ENCODE measurements around the gene FOXL2.

FOXL2 gene

GRCh38 chr3:138948371-138949001 is 1.5 kb upstream of the FOXL2 start:
- Histone ChIP-seq H3F3A (ENCODE audit: insufficient read depth, low read length) (no peaks in the 10 kb centered on the region), H3K9me3 (ENCODE audit: low read length) (no peaks in the 10 kb centered on the region), H2AFZ (ENCODE audit: low read length) (no peak overlapping the region), H3K4me3 (ENCODE audit: low read depth, low read length, poor library complexity, severe bottlenecking) (no peak overlapping the region), H3K4me2 (ENCODE audit: low read length) (no peak overlapping the region), H3K27me3 (ENCODE audit: insufficient read depth, low read length) (no peaks in the 10 kb centered on the region; the same call in 1 of the 2 replicates), H3K27ac (ENCODE audit: low read depth, low read length, poor library complexity, severe bottlenecking) (no peak overlapping the region), H3K9me2 (ENCODE audit: low read depth, low read length) (no peaks in the 10 kb centered on the region), H4K20me1 (ENCODE audit: insufficient read depth, low read length) (no peaks in the 10 kb centered on the region), H3K36me3 (ENCODE audit: insufficient read depth, low read length) (no peaks in the 10 kb centered on the region), H3K4me1 (ENCODE audit: insufficient read depth, low read length, severe bottlenecking) (no peaks in the 10 kb centered on the region), H3K9ac (ENCODE audit: low read length) (no peak overlapping the region), H3K79me2 (ENCODE audit: insufficient read depth, low read length) (no peaks in the 10 kb centered on the region)
- TF ChIP-seq EZH2 (IDR thresholded peaks at IDR 0.05; ENCODE audit: borderline replicate concordance, low read length) = no peak
- TF ChIP-seq, protein P1, sequence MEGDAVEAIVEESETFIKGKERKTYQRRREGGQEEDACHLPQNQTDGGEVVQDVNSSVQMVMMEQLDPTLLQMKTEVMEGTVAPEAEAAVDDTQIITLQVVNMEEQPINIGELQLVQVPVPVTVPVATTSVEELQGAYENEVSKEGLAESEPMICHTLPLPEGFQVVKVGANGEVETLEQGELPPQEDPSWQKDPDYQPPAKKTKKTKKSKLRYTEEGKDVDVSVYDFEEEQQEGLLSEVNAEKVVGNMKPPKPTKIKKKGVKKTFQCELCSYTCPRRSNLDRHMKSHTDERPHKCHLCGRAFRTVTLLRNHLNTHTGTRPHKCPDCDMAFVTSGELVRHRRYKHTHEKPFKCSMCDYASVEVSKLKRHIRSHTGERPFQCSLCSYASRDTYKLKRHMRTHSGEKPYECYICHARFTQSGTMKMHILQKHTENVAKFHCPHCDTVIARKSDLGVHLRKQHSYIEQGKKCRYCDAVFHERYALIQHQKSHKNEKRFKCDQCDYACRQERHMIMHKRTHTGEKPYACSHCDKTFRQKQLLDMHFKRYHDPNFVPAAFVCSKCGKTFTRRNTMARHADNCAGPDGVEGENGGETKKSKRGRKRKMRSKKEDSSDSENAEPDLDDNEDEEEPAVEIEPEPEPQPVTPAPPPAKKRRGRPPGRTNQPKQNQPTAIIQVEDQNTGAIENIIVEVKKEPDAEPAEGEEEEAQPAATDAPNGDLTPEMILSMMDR (IDR thresholded peaks at IDR 0.05; ENCODE audit: low read length) = no peak

- no peak overlapping the region for H3K9ac ChIP-seq (ENCODE audit: low read length)
- peaks cover 1% of the 10 kb centered on the region; the same call in 1 of the 2 replicates for H3K27me3 ChIP-seq (ENCODE audit: insufficient read depth, low read length)
- no peak overlapping the region for H3K4me2 ChIP-seq (ENCODE audit: low read length)
Observed at GRCh38 chr3:138947495-138948121, 671 bp upstream of the FOXL2 start.

GRCh38 chr3:138945709-138946662 is 951 bp downstream of the FOXL2 start:
- Histone ChIP-seq H3K9me3 (ENCODE audit: low read length) (no peaks in the 10 kb centered on the region), H2AFZ (ENCODE audit: low read length) (no peak overlapping the region), H3K4me2 (ENCODE audit: low read length) (no peak overlapping the region), H4K20me1 (ENCODE audit: insufficient read depth, low read length) (no peaks in the 10 kb centered on the region), H3K36me3 (ENCODE audit: insufficient read depth, low read length) (no peaks in the 10 kb centered on the region), H3K4me1 (ENCODE audit: insufficient read depth, low read length, severe bottlenecking) (no peaks in the 10 kb centered on the region), H3K9me2 (ENCODE audit: low read depth, low read length) (no peaks in the 10 kb centered on the region), H3K27ac (ENCODE audit: low read depth, low read length, poor library complexity, severe bottlenecking) (no peak overlapping the region), H3K9ac (ENCODE audit: low read length) (no peak overlapping the region), H3K4me3 (ENCODE audit: low read depth, low read length, poor library complexity, severe bottlenecking) (no peak overlapping the region), H3F3A (ENCODE audit: insufficient read depth, low read length) (no peaks in the 10 kb centered on the region), H3K79me2 (ENCODE audit: insufficient read depth, low read length) (no peaks in the 10 kb centered on the region), H3K27me3 (ENCODE audit: insufficient read depth, low read length) (peaks cover 2% of the 10 kb centered on the region; the same call in 1 of the 2 replicates)
- TF ChIP-seq, protein P1 (IDR thresholded peaks at IDR 0.05; ENCODE audit: low read length) = no peak
- no peak for TF ChIP-seq EZH2 (IDR thresholded peaks at IDR 0.05; ENCODE audit: borderline replicate concordance, low read length)

More at GRCh38 chr3:138947495-138948121, 671 bp upstream of the FOXL2 start:
- Histone ChIP-seq H3F3A (ENCODE audit: insufficient read depth, low read length) (no peaks in the 10 kb centered on the region), H3K9me3 (ENCODE audit: low read length) (no peaks in the 10 kb centered on the region), H3K36me3 (ENCODE audit: insufficient read depth, low read length) (no peaks in the 10 kb centered on the region), H3K4me3 (ENCODE audit: low read depth, low read length, poor library complexity, severe bottlenecking) (no peak overlapping the region), H4K20me1 (ENCODE audit: insufficient read depth, low read length) (no peaks in the 10 kb centered on the region), H3K79me2 (ENCODE audit: insufficient read depth, low read length) (no peaks in the 10 kb centered on the region), H3K4me1 (ENCODE audit: insufficient read depth, low read length, severe bottlenecking) (no peaks in the 10 kb centered on the region), H2AFZ (ENCODE audit: low read length) (no peak overlapping the region), H3K27ac (ENCODE audit: low read depth, low read length, poor library complexity, severe bottlenecking) (no peak overlapping the region), H3K9me2 (ENCODE audit: low read depth, low read length) (no peaks in the 10 kb centered on the region)
- TF ChIP-seq, protein P1 (IDR thresholded peaks at IDR 0.05; ENCODE audit: low read length) = no peak
